ENCODE data around the gene PARD3. TPM values are rescaled to one million over a fixed set of nuclear protein-coding genes. Genes with fewer than 3 reads are reported as not detected.
"Not testable (repeated sequence)": the region's sequence is repeated elsewhere in the genome, so short reads cannot be mapped to it uniquely, and the experiment has no call there.

Gene PARD3
- total RNA-seq, 1 experiment from 2014 or later, result 24.3 TPM

DNA sequence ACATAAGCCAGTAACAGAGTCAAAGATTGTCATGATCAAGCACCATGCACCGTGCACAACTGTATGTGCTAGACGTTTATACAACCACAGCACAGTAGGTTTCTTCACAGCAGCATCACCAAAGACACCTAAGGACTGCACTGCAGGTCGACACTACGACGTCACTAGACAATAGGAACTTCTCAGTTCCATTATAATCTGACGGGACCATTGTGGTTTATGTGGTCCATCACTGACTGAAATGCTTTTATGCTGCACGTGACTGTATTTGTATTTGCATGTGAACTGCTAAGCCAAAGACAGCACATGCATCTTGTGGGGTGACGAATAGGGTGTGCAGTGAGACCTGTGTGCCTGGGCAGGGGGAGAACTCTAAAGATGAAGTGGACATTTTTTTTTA is 164.9 kb downstream of the PARD3 start:
- no peak for DNase-seq (ENCODE audit: low spot score)

DNA sequence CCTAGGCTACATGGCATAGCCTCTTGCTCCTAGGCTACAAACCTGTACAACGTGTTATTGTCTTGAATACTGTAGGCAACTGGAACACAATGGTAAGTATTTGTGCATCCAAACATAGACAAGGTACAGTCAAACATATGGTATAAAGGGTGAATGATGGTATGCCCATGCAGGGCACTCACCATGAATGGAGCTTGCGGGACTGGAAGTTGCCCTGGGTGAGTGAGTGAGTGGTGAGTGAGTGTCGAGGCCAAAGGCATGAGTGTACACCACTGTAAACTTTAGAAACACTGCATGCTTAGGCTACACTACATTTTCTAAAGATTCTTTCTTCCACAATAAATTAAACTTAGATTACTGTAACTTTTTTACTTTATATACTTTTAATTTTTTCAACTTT is 165.7 kb downstream of the PARD3 start:
- DNase-seq (ENCODE audit: low spot score), result no peak

DNA sequence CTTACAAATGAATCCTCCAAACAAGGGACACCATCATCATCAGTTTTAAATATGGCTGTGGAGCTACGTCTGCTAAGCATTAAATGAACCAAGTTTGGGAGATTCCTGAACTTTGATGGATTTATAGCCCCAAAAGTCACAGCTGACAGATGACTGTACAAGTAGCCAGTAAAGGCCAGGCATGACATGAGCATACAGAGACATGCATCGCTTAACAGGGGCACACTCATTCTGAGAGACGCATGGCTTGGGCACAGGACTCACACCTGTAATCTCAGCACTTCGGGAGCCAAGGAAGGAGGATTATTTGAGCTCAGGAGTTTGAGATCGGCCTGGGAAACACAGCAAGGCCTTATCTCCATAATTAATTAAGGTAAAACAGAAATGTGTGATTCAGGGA is 166.2 kb downstream of the PARD3 start:
- no peak for DNase-seq (ENCODE audit: low spot score)

GRCh38 chr10:34647875-34648865 is 166.9 kb downstream of the PARD3 start:
- DNase-seq (ENCODE audit: low spot score), result no peak

DNA sequence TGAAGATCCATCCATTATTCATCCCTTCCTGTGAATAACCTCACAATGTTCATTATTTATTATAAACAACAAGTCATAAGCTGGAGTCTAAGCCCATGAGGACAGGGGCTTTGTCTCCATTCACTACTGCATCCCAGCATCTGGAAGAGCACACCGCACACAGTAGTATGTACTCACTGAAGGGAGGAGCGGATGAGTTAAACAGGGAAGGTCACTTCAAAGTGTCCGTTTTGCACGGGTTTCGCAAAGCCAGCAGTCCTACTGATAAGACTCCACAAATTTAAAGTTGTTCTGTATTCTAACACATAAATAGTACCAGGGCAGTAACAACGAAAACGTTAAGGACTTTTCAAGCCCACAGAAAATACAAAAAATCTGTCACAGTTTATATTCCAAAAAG is 167.9 kb downstream of the PARD3 start:
- DNase-seq (ENCODE audit: low spot score), result no peak

DNA sequence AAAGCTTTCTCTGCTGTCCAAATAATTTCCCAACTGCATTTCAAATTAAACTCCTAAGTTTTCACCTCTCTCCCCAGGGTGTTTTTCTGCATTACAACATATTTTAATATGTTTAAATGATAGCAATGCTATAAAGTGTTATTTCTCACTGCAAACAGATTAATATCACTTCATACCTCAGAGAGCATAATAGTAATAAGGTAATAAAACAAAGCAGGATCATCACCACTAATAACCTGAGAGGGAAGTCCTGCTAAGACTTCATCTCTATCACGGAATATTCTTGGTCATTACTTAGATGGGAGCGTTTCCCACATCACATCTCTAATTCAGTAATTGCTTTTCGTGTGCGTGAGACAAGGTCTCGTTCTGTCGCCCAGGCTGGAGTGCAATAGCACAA is 168.8 kb downstream of the PARD3 start:
- DNase-seq (ENCODE audit: low spot score), result no peak

DNA sequence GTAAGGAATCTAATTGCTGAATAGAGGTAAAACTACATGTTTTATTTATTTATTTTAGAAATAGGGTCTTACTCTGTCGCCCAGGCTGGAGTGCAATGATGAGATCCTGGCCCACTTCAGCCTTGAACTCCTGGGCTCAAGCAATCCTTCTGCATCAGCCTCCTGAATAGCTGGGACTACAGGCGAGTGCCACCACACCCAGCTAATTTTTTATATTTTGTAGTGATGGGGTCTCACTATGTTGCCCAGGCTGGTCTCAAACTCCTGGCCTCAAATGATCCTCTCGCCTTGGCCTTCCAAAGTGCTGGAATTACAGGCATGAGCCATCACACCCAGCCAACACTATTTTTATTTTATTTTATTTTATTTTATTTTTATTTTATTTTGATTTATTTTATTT is 170.3 kb downstream of the PARD3 start:
- DNase-seq (ENCODE audit: low spot score), result not testable (repeated sequence)

GRCh38 chr10:34644224-34644623 is 170.9 kb downstream of the PARD3 start:
- no peak for DNase-seq (ENCODE audit: low spot score)

DNA sequence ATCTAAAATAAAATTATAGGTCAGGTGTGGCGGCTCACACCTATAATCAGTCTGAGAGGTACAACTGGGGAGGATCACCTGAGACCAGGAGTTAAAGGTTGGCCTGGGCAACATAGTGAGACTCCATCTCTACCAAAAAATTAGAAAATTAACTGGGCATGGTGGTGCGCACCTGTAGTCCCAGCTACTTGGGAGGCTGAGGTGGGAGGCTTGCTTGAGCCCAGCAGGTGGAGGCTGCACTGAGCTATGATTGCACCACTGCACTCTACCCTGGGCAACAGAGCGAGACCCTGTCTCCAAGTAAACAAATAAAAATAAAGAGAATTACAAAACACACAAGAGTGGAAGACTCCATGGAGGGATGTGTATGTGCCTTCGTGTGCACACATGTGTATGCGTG is 171.5 kb downstream of the PARD3 start:
- no peak for DNase-seq (ENCODE audit: low spot score)

DNA sequence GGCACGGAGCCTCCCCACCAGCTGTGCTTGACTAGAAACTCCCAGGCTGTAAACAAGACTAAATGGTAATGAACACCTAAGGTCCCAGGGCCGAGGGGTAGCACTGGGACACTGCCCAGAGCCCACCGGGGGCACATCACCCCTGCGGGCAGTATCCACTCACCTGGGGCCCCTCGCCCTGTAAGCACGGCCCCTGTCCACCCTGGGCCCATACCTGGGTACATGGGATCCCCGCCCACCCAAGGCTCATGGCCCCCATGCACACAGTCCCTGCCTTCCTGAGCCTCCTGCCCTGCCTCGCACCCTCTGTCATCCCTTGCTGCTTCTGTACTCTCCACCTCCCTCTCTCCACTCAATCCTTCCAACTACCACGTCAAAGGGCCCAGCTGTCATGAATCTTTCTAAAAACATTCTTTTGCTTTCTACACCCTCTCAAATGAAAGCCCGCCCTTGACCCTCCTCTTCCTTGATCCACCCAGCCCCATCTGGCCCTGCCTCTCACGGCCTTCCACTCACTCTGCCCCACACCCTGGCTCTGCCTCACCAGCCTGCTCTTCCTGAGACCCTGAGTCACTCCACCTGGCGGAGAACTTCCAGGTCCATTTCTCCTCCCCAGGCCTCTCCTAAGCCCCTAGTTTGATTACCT is 173.1 kb downstream of the PARD3 start:
- no peak for DNase-seq (ENCODE audit: low spot score)

- no peak for DNase-seq (ENCODE audit: low spot score)
These were observed 173.8 kb downstream of the PARD3 start for GRCh38 chr10:34641147-34641912.

GRCh38 chr10:34638406-34639054 is 176.6 kb downstream of the PARD3 start:
- DNase-seq (ENCODE audit: low spot score), result peak; percentile 76

GRCh38 chr10:34637418-34637911 is 177.6 kb downstream of the PARD3 start:
- DNase-seq (ENCODE audit: low spot score), result peak; percentile 64

- no peak for DNase-seq (ENCODE audit: low spot score)
These were observed 180.0 kb downstream of the PARD3 start for GRCh38 chr10:34635111-34635510.

- no peak for DNase-seq (ENCODE audit: low spot score)
These were observed 181.7 kb downstream of the PARD3 start for GRCh38 chr10:34633374-34633773.

DNA sequence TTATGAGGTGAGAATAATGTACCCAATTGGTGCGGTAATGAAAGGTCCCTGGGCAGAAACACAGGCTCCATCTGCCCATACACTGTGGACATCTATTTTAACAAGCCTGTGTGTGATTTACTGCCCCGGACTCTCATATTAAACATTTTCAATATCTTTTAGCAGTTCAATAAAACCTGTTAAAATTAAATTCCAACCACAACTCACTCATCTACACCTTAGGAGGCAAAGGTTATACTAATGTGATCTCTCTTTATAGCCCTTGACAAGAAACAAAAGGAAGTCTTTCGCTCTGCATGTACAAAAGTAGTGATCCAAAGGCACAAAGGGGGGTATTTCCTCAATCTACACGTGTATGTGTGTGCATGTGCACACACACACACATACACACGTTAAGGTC is 186.0 kb downstream of the PARD3 start:
- no peak for DNase-seq (ENCODE audit: low spot score)

DNA sequence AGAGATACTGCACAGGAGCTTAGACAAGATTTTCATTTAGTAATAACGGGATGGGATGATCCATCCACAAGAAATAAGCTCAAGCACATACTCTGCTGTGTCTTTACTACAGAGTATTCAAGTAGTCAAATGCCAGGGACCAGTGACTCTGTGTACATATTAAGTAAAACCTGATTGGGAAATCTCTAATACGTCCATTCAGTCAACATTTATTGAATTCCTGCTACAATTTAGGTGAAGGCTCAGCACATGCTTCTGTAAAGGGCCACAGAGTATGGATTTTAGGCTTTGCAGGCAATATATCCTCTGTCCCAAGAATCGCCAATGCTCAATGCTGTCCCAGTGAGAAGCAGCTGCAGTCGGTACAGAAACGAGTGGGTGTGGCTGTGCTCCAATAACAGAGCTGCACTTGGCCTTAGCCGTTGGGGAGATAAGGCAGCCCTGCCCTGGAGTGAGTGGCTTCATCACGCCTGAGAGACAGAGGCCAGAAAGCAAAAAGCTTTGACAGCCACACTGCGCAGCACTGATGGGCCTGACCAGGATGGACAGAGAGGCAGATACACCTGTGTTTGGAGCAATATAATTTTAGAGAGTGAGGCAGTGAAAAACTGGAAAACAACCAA is 186.8 kb downstream of the PARD3 start:
- DNase-seq (ENCODE audit: low spot score), result no peak

- no peak for DNase-seq (ENCODE audit: low spot score)
These were observed 187.4 kb downstream of the PARD3 start for GRCh38 chr10:34627741-34628140.

DNA sequence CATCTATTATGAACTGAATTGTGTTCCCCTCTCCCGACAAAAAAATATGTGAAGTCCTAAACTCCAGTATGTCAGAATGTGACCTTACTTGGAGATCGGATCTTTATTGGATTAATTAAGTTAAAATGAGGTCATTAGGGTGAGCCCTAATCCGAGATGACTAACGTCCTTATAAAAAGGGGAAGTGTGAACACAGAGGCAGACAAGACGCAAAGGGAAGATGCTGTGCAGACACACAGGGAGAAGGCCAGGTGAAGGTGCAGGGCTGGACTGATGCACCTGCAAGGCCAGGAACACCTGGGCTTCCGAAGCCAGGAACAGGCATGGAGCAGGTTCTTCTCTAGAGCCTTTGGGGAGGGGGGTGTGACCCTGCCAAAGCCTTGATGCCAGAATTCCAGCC is 187.8 kb downstream of the PARD3 start:
- DNase-seq (ENCODE audit: low spot score), result no peak

DNA sequence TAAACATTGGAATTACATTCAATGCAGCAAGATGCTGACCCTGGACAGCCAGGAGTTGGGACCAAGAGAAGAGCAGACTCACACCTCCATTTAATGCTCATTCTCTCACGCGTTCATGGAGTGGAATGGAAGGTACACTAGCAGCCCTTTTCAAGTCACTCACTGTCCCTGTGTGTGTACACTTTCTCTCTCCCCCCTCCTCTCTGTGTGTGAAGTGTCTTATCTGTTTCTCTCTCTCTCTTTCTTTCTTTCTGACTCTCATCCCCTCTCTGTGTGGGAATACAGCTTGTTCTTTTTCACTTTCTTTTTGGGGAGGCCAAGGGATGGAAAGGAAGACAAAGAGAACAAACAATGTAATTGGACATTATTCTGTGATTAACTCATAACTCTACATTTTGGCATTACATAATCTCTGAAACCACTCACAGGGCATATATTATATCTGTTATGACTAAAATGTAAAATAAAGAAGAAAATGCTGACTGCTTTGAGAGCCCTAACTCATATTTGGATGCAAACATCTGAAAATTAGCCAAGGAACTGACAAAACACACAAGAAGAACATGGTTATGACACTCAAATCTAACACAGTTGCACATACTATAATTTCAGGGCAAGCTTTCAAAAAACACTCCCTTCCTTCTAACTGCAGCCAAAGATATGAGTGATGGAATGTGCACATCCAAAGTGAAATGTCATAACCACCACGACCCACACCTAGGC is 188.8 kb downstream of the PARD3 start:
- DNase-seq (ENCODE audit: low spot score), result no peak

Measured in HT-29 (cell line).